Osteocyte (in vitro differentiated cells): Measurements from ENCODE around the gene FAM221B. TPM values are rescaled to one million over a fixed set of nuclear protein-coding genes. Genes with fewer than 3 reads are reported as not detected.

Source experiments
- DNase-seq: peaks from one replicate; pipeline ENCODE4 v3.0.0; 2021; ENCODE audit warnings: mixed read lengths; ENCODE audit not compliant: unreplicated experiment; ENCODE audit errors: extremely low spot score
- H3K27ac Mint-ChIP-seq: one replicate; pipeline ENCODE4 v1.8.0; 2021; ENCODE audit warnings: mild to moderate bottlenecking, mixed read lengths; ENCODE audit not compliant: unreplicated experiment
- H3K27me3 Mint-ChIP-seq: one replicate; pipeline ENCODE4 v1.8.0; 2021; ENCODE audit warnings: mixed read lengths; ENCODE audit not compliant: unreplicated experiment
- H3K36me3 Mint-ChIP-seq: one replicate; pipeline ENCODE4 v1.8.0; 2021; ENCODE audit warnings: mixed read lengths; ENCODE audit not compliant: unreplicated experiment
- H3K4me1 Mint-ChIP-seq: one replicate; pipeline ENCODE4 v1.8.0; 2021; ENCODE audit warnings: mixed read lengths; ENCODE audit not compliant: unreplicated experiment
- H3K4me3 Mint-ChIP-seq: one replicate; pipeline ENCODE4 v1.8.0; 2021; ENCODE audit warnings: mild to moderate bottlenecking, moderate library complexity, mixed read lengths; ENCODE audit not compliant: unreplicated experiment
- H3K9me3 Mint-ChIP-seq: one replicate; pipeline ENCODE4 v1.8.0; 2021; ENCODE audit warnings: mixed read lengths; ENCODE audit not compliant: unreplicated experiment
- total RNA-seq: library from RNA; stranded (reverse); gene quantifications from 2 replicates; pipeline ENCODE4 v1.2.1, GENCODE V29; 2021
- TF ChIP-seq, protein P1 (sequence below): fragments of 200-600 bp; sonication (generic); IDR thresholded peaks from 2 replicates; pipeline ENCODE4 v1.5.0; 2021; ENCODE audit warnings: antibody characterized with exemption, mild to moderate bottlenecking, moderate library complexity

The FAM221B gene
- total RNA-seq, 1 donor from 2014 or later = not detected

DNA sequence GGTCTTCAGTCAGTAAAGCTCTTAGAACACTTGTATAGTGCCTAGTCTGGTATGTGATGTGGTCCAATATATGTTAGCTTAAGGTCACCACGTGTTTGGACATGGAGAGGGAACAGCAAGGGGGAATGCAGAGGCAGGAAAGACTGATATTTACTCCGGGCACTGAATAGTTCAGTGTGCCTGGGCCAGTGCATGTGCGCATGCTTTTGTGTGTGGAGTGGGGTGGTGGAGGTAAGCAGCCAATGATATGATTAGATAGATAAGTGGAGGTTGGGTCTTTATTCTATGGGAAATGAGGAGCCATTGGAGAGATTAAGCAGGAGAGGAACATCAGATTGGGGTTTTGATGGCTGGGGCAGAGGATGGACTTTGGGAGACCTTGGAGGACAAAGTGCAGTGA, 27.7 kb upstream of the FAM221B start:
- peaks cover 11% of the 10 kb centered on the region for H3K36me3 Mint-ChIP-seq
- no peaks in the 10 kb centered on the region for H3K9me3 Mint-ChIP-seq
- H3K4me3 Mint-ChIP-seq = no peak overlapping the region
- H3K27ac Mint-ChIP-seq = no peak overlapping the region
- TF ChIP-seq, protein P1, sequence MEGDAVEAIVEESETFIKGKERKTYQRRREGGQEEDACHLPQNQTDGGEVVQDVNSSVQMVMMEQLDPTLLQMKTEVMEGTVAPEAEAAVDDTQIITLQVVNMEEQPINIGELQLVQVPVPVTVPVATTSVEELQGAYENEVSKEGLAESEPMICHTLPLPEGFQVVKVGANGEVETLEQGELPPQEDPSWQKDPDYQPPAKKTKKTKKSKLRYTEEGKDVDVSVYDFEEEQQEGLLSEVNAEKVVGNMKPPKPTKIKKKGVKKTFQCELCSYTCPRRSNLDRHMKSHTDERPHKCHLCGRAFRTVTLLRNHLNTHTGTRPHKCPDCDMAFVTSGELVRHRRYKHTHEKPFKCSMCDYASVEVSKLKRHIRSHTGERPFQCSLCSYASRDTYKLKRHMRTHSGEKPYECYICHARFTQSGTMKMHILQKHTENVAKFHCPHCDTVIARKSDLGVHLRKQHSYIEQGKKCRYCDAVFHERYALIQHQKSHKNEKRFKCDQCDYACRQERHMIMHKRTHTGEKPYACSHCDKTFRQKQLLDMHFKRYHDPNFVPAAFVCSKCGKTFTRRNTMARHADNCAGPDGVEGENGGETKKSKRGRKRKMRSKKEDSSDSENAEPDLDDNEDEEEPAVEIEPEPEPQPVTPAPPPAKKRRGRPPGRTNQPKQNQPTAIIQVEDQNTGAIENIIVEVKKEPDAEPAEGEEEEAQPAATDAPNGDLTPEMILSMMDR = no peak
- peaks cover 20% of the 10 kb centered on the region for H3K27me3 Mint-ChIP-seq
- peak; percentile 19 for DNase-seq
- no peaks in the 10 kb centered on the region for H3K4me1 Mint-ChIP-seq

DNA sequence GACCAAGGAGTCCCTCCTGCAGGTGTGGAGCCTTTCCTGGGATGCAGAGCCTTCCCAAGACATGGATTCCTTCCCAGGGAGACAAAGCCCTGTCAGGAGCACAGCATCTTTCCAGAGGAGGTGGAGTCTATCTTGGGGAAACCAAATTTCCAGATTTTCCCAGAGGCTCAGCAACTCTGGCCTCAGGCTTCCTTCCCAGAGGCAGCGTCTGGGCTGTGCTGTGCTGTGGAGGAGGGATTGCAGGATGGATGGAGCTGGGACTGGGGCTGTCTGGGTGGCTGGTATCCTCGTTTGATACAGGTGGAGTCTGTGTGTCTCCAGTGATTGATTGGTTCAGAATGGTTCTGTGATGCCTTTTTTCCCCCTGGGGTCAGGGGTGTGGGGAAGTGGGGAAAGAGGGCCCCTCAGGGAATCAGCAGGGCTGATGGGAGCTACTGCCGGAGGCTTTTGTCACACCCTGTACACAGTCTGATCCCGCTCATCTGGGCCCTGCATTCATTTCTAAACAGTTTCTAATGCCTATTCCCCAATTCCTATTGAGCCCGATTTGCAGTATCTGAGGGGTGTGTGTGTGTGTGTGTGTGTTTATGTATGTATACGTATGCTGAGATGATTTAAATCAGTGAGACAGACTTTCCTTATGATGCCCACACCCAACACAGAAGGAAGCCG, 25.7 kb upstream of the FAM221B start:
- H3K4me1 Mint-ChIP-seq = no peaks in the 10 kb centered on the region
- H3K36me3 Mint-ChIP-seq = peaks cover 19% of the 10 kb centered on the region
- H3K4me3 Mint-ChIP-seq = no peak overlapping the region
- TF ChIP-seq, protein P1 = no peak
- no peaks in the 10 kb centered on the region for H3K9me3 Mint-ChIP-seq
- peak; percentile 63 for DNase-seq
- H3K27ac Mint-ChIP-seq = no peak overlapping the region
- H3K27me3 Mint-ChIP-seq = peaks cover 2% of the 10 kb centered on the region

DNA sequence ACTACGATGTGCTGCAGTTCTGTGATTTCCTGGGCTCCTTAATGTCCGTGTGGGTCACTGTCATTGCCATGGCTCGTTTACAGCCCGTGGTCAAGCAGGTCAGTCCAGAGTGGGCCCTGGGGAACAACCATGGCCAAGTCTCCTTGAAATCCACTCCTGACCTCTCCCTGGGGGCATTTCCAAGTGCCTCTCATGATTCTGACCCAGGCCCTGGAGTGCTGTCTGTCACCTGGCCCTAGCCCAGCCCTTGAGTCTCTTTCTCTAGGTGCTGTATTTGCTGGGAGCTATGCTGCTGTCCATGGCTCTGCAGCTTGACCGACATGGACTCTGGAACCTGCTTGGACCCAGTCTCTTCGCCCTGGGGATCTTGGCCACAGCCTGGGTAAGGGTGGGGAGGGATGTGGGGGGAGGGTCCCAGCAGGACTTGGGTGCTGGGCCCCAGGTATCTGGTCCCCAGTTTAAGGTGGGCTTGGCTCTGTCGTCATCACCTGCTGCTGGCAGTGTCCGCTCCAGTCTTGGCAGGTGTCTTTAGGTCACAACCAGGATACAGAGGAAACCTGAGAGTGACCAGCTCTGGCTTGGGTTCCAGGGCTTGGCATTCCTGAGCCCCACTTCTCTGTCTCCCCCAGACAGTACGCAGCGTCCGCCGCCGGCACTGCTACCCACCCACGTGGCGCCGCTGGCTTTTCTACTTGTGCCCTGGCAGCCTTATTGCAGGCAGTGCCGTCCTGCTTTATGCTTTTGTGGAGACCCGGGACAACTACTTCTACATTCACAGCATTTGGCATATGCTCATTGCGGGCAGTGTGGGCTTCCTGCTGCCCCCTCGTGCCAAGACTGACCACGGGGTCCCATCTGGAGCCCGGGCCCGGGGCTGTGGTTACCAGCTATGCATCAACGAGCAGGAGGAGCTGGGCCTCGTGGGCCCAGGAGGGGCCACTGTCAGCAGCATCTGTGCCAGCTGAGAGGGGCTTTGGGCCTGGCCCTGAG, 24.6 kb upstream of the FAM221B start:
- Mint-ChIP-seq H3K36me3 (peaks cover 23% of the 10 kb centered on the region), H3K4me1 (no peaks in the 10 kb centered on the region), H3K4me3 (no peak overlapping the region), H3K27ac (no peak overlapping the region), H3K27me3 (no peaks in the 10 kb centered on the region), H3K9me3 (no peaks in the 10 kb centered on the region)
- TF ChIP-seq, protein P1 = no peak
- DNase-seq = peak; percentile 84

DNA sequence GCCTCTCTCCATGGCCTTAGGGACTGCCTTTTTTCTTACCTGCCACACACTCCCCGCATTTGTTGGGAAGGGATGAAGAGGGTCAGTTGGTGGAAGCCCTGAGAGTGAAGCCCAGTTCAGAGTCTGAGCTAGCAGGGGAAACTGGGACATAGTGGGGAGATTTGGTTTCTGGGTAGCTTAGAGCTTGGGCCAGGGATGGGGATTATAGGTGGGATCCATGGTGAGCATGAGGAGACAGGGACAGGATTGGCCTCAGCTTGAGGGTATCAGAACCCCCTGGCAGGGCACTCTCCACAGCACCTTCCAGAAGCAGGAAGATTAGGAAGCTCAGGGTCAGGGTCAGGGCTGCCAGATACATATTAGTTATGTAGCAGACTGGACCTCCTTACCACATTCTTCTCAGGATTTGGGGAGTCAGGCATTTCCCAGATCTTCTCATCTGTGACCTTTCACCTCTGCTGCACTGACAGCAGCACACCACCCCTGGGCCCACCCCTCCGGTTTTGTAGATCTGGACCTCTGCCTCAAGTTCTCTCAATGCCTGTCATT, 23.8 kb upstream of the FAM221B start:
- Mint-ChIP-seq H3K27me3 (no peaks in the 10 kb centered on the region), H3K36me3 (peaks cover 26% of the 10 kb centered on the region), H3K4me3 (no peak overlapping the region), H3K27ac (no peak overlapping the region), H3K9me3 (no peaks in the 10 kb centered on the region), H3K4me1 (no peaks in the 10 kb centered on the region)
- TF ChIP-seq, protein P1 = no peak
- peak; percentile 51 for DNase-seq
